ENCODE data around the gene BBS2. TPM values are rescaled to one million over a fixed set of nuclear protein-coding genes. Genes with fewer than 3 reads are reported as not detected.
A peak's percentile ranks its signal among the peaks of the same experiment; 100 is the strongest.

The BBS2 gene
- total RNA-seq, 1 donor from 2014 or later: 32.6 TPM

DNA sequence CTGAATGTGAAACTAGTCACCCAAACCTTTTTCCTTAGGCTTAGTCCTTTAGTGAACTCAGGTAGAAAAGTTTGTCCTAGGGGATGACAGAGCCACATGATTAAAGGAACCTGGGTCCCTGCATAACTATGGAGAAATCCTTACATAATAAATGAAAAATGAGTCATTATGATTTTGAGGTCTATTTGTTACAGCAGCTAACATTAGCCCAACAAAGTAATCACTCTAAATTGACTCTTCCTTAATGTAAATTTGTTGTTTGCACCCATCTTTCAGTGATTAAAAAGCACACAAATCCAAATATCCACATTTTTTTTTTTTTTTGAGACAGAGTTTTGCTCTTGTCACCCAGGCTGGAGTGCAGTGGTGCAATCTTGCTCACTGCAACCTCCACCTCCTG is 36.4 kb downstream of the BBS2 start:
- TF ChIP-seq, protein P1, sequence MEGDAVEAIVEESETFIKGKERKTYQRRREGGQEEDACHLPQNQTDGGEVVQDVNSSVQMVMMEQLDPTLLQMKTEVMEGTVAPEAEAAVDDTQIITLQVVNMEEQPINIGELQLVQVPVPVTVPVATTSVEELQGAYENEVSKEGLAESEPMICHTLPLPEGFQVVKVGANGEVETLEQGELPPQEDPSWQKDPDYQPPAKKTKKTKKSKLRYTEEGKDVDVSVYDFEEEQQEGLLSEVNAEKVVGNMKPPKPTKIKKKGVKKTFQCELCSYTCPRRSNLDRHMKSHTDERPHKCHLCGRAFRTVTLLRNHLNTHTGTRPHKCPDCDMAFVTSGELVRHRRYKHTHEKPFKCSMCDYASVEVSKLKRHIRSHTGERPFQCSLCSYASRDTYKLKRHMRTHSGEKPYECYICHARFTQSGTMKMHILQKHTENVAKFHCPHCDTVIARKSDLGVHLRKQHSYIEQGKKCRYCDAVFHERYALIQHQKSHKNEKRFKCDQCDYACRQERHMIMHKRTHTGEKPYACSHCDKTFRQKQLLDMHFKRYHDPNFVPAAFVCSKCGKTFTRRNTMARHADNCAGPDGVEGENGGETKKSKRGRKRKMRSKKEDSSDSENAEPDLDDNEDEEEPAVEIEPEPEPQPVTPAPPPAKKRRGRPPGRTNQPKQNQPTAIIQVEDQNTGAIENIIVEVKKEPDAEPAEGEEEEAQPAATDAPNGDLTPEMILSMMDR (IDR thresholded peaks at IDR 0.05): no peak
- H3K4me3 Mint-ChIP-seq (ENCODE audit: unreplicated experiment): no peak overlapping the region
- H3K27ac Mint-ChIP-seq (ENCODE audit: unreplicated experiment): no peak overlapping the region
- H3K27me3 Mint-ChIP-seq (ENCODE audit: low read depth): no peaks in the 10 kb centered on the region
- no peak for DNase-seq (ENCODE audit: low spot score)
- no peaks in the 10 kb centered on the region for H3K9me3 Mint-ChIP-seq (ENCODE audit: low read depth)
- H3K4me1 Mint-ChIP-seq (ENCODE audit: low read depth): peaks cover 32% of the 10 kb centered on the region
- H3K36me3 Mint-ChIP-seq (ENCODE audit: low read depth): peaks cover 16% of the 10 kb centered on the region

DNA sequence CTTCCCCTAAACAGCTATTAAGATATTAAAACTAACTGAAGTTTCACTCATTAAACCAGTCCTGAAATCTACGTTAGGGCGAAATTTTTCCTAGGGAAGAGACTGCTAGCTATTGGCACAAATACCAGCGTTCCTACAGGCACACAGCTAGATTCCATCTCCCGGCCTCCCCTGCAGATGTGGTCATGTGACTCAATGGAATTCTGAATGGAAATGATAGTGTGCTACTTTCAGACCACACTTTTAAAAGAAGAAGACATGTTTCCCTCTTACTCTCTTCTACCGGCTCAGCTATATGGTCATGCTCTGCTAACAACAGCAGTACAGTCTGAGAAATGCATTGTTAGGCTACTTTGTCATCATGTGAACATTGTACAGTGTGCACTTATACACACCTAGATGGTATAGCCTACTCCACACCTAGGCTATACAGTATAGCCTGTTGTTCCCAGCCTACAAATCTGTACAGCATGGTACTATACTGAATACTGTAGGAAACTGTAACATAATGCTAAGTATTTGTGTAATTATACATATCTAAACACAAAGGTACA is 37.1 kb downstream of the BBS2 start:
- Mint-ChIP-seq H3K36me3 (ENCODE audit: low read depth) (peaks cover 16% of the 10 kb centered on the region), H3K4me3 (ENCODE audit: unreplicated experiment) (no peak overlapping the region), H3K27ac (ENCODE audit: unreplicated experiment) (no peak overlapping the region), H3K27me3 (ENCODE audit: low read depth) (no peaks in the 10 kb centered on the region), H3K4me1 (ENCODE audit: low read depth) (peaks cover 34% of the 10 kb centered on the region), H3K9me3 (ENCODE audit: low read depth) (no peaks in the 10 kb centered on the region)
- TF ChIP-seq, protein P1 (IDR thresholded peaks at IDR 0.05): no peak
- DNase-seq (ENCODE audit: low spot score): no peak

DNA sequence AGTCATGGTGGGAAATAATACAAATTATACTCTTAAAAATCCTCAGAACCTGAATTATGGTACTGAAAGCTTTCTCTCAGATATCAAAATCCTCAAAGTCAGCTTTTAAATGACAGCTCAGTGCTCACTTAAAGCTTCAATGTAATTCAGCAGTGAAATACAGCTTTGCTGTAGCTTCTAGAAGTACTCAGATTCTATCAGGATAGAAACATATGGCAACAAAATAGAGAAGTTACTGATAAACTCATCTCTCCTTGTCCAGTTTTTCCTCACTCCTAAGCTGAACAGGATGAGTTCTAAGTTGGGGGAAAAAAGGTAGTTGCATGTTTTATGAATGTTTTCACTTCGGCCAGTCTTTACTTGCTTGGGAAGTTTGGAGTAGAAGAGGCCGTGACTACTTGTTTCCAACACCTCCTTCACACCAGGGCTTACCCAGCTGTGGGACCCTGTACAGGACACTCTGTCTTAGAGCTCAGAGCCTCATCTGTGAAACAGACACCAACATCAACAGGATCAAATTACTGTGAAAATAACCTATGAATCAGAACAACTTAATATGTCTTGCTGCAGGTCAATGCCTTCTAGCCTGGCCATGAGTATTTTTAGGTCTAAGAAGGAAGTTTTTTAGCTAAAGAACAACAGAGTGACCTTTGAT is 38.2 kb downstream of the BBS2 start:
- Mint-ChIP-seq H3K9me3 (ENCODE audit: low read depth) (no peaks in the 10 kb centered on the region), H3K4me3 (ENCODE audit: unreplicated experiment) (no peak overlapping the region), H3K27ac (ENCODE audit: unreplicated experiment) (peak overlapping the region; percentile 72), H3K4me1 (ENCODE audit: low read depth) (peaks cover 45% of the 10 kb centered on the region), H3K27me3 (ENCODE audit: low read depth) (no peaks in the 10 kb centered on the region), H3K36me3 (ENCODE audit: low read depth) (peaks cover 22% of the 10 kb centered on the region)
- TF ChIP-seq, protein P1 (IDR thresholded peaks at IDR 0.05): no peak
- no peak for DNase-seq (ENCODE audit: low spot score)

DNA sequence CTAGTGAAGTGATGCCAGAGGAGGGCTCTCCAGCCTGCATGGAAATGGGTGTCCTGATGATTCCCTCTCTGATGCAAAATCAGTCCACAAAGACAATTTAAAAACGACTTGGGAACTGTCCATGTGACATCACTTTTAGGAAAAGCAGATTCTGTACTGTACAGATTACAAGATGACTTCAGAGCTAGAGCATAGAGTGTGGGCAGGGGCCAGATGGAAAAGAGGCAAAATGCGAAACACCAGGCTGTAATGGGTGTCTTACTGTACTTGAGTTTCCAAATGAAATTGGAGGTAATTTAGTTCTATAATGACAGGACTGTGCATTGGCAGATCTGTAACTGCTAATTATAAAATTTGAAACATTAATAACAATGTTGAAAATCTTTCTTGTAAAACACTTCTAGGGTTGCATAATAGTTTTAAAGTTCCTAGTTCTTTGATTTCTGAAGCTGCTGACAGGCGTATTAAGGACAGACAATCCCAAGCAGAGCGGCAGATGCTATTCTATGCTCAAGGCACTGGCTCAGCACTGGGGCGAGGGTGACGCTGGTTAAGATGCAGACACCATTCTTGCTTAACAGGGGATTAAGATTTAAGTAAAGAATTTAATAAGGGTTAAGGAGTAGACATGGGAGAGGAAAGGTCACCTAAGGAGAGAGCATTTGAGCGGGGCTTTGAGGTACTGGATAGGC is 38.9 kb downstream of the BBS2 start:
- H3K4me3 Mint-ChIP-seq (ENCODE audit: unreplicated experiment): no peak overlapping the region
- no peak for DNase-seq (ENCODE audit: low spot score)
- TF ChIP-seq, protein P1 (IDR thresholded peaks at IDR 0.05): no peak
- H3K9me3 Mint-ChIP-seq (ENCODE audit: low read depth): no peaks in the 10 kb centered on the region
- no peak overlapping the region for H3K27ac Mint-ChIP-seq (ENCODE audit: unreplicated experiment)
- H3K27me3 Mint-ChIP-seq (ENCODE audit: low read depth): no peaks in the 10 kb centered on the region
- peaks cover 50% of the 10 kb centered on the region for H3K4me1 Mint-ChIP-seq (ENCODE audit: low read depth)
- peaks cover 25% of the 10 kb centered on the region for H3K36me3 Mint-ChIP-seq (ENCODE audit: low read depth)

DNA sequence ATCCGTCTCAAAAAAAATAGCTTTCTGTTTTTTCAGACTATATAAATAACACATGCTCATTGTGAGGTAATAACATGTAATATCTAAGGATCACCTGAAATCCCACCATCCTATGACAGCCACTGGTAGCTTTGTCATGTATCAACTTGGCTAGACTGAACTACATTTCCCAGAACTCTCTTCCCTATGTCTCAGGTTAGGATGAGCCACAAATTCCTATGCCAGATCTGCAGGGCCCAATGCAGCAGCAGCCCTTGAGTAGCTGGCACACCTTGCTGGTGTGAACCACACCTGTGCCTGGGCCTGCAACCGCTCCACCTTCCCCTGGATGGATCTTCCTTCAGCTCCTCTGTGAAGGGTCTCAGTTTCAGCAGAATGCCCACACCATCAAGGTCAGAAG is 40.4 kb downstream of the BBS2 start:
- Mint-ChIP-seq H3K36me3 (ENCODE audit: low read depth) (peaks cover 28% of the 10 kb centered on the region), H3K4me3 (ENCODE audit: unreplicated experiment) (no peak overlapping the region), H3K4me1 (ENCODE audit: low read depth) (peaks cover 50% of the 10 kb centered on the region), H3K9me3 (ENCODE audit: low read depth) (no peaks in the 10 kb centered on the region), H3K27ac (ENCODE audit: unreplicated experiment) (peak overlapping the region; percentile 64), H3K27me3 (ENCODE audit: low read depth) (no peaks in the 10 kb centered on the region)
- no peak for DNase-seq (ENCODE audit: low spot score)
- TF ChIP-seq, protein P1 (IDR thresholded peaks at IDR 0.05): no peak

Measured in chondrocyte (in vitro differentiated cells).